GM21367 (cell line): ENCODE measurements around the gene HMCN2.

Source experiments
- ATAC-seq: cut with Tn5 transposase; IDR thresholded peaks from one replicate; pipeline ENCODE4 v1.9.1; 2021; ENCODE audit not compliant: unreplicated experiment

HMCN2 gene

GRCh38 chr9:130305381-130305780 lies 39.8 kb downstream of the HMCN2 start:
- ATAC-seq = no peak

GRCh38 chr9:130306823-130307666 lies 41.5 kb downstream of the HMCN2 start:
- no peak for ATAC-seq

GRCh38 chr9:130307667-130307943 lies 42.0 kb downstream of the HMCN2 start:
- ATAC-seq = no peak

GRCh38 chr9:130308081-130308571 lies 42.6 kb downstream of the HMCN2 start:
- no peak for ATAC-seq

GRCh38 chr9:130309689-130310455 lies 44.3 kb downstream of the HMCN2 start:
- no peak for ATAC-seq

- no peak for ATAC-seq
These were observed 44.9 kb downstream of the HMCN2 start for GRCh38 chr9:130310456-130310855.

- ATAC-seq = no peak
These were observed 45.4 kb downstream of the HMCN2 start for GRCh38 chr9:130311003-130311402.

GRCh38 chr9:130311408-130312140 lies 46.0 kb downstream of the HMCN2 start:
- no peak for ATAC-seq

- no peak for ATAC-seq
These were observed 47.7 kb downstream of the HMCN2 start for GRCh38 chr9:130313103-130313858.

GRCh38 chr9:130315446-130316226 lies 50.1 kb downstream of the HMCN2 start:
- no peak for ATAC-seq

- ATAC-seq = no peak
These were observed 50.9 kb downstream of the HMCN2 start for GRCh38 chr9:130316430-130316829.

- no peak for ATAC-seq
These were observed 53.7 kb downstream of the HMCN2 start for GRCh38 chr9:130319300-130319699.

GRCh38 chr9:130319944-130320712 lies 54.6 kb downstream of the HMCN2 start:
- ATAC-seq = no peak

GRCh38 chr9:130320723-130321481 lies 55.3 kb downstream of the HMCN2 start:
- no peak for ATAC-seq

GRCh38 chr9:130321539-130321938 lies 56.0 kb downstream of the HMCN2 start:
- ATAC-seq = no peak

GRCh38 chr9:130323051-130323745 lies 57.6 kb downstream of the HMCN2 start:
- ATAC-seq = no peak

- no peak for ATAC-seq
These were observed 60.4 kb downstream of the HMCN2 start for GRCh38 chr9:130325921-130326320.
